Lower leg skin (tissue), 4 donors: ENCODE measurements around the gene AMIGO1. TPM values are rescaled to one million over a fixed set of nuclear protein-coding genes. Genes with fewer than 3 reads are reported as not detected.

Experiments
- DNase-seq, 2 donors: peaks; one replicate each; pipeline ENCODE4 v3.0.0-alpha.2; 2019; ENCODE audit warnings: low spot score in 2 of 2
- H3K4me3 ChIP-seq: fragments of 200-600 bp; sonication (generic); 2 replicates; pipeline ENCODE4 v1.5.1; 2017; ENCODE audit warnings: mild to moderate bottlenecking, low read depth; ENCODE audit not compliant: poor library complexity, severe bottlenecking
- POLR2A ChIP-seq, 2 donors: fragments of 450-650 bp; IDR thresholded peaks; one replicate each; pipeline ENCODE4 v1.6.1; 2016 to 2017; ENCODE audit warnings: antibody characterized with exemption in 2 of 2, mild to moderate bottlenecking in 1 of 2, moderate library complexity in 1 of 2
- WGBS, 2 donors: methylation state at CpG; one replicate each; pipeline ENCODE4 v1.1.5; 2018; 5-methylcytosine and 5-hydroxymethylcytosine counted together
- intact Hi-C: fragments of 100-400 bp; cut with DNase I; formaldehyde crosslinking; loops from one replicate; pipeline ENCODE4 v1.15.0; 2023; ENCODE audit warnings: low total_unique reads
- total RNA-seq, 4 donors: library from RNA; depleted of rRNA; stranded (reverse); fragments of >200 nt; gene quantifications; one replicate each; pipeline ENCODE4 v1.1.0, GENCODE V29; 2016
- TF ChIP-seq, protein P1 (sequence below), 3 donors: fragments of 450-650 bp; IDR thresholded peaks; one replicate each; pipeline ENCODE4 v1.5.1; 2016; ENCODE audit warnings: antibody characterized with exemption in 3 of 3, mild to moderate bottlenecking in 3 of 3, moderate library complexity in 2 of 3

AMIGO1 gene
- total RNA-seq, 4 donors from 2014 or later = 3.9 to 7.9 (median 5.4) TPM

DNA sequence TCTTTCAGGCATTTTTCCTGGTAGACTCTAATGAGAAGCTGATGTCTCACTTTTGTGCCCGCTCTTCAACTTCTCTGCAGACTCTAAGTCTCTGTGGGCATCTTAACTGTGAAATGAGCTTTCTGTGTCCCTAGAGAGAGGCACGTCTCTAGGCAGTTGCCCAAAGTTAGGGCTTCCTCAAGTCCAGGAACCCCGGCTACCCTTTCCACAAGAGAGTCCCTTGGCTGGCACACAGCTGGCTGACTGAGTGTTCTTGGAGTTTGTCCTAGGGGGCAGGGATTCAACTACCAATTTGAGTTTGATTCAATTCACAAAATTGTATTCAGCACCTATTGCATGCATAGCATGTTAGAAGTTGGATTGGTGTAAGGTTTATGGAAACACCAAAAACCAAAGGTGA is 31.6 kb upstream of the AMIGO1 start:
- no peak for DNase-seq
- no peak overlapping the region for H3K4me3 ChIP-seq
- intact Hi-C loops = loop anchor here (10.0 kb wide), 2 partner anchors 84 to 444 kb away; partner anchors contain the start of gene AHCYL1
- 74 to 79% methylated on average over 3 of the region's 3 CpGs for WGBS, 2 donors
- TF ChIP-seq, protein P1, sequence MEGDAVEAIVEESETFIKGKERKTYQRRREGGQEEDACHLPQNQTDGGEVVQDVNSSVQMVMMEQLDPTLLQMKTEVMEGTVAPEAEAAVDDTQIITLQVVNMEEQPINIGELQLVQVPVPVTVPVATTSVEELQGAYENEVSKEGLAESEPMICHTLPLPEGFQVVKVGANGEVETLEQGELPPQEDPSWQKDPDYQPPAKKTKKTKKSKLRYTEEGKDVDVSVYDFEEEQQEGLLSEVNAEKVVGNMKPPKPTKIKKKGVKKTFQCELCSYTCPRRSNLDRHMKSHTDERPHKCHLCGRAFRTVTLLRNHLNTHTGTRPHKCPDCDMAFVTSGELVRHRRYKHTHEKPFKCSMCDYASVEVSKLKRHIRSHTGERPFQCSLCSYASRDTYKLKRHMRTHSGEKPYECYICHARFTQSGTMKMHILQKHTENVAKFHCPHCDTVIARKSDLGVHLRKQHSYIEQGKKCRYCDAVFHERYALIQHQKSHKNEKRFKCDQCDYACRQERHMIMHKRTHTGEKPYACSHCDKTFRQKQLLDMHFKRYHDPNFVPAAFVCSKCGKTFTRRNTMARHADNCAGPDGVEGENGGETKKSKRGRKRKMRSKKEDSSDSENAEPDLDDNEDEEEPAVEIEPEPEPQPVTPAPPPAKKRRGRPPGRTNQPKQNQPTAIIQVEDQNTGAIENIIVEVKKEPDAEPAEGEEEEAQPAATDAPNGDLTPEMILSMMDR (IDR thresholded peaks at IDR 0.05) = no peak
- TF ChIP-seq POLR2A (IDR thresholded peaks at IDR 0.05) = no peak

DNA sequence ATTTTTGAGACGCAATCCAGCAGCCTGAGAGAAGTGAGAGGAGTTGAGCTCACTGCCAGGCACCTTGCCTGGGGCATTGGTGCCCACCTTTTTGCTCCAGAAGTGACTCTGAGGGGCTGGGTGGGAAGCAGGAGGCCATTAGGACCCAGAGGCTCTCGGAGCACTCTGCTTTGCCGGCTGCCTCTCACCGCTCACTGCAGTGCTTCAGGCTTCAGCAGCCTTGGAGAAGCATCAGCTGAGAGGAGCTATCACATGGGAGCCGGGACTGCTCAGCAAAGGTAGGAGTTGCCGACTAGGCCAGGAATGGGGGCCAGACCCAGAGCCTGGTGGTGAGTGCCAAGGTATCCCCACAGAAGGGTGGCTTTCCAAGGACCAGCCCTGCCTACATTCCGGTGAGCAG is 30.1 kb upstream of the AMIGO1 start, which contains the start of gene GPR61:
GPR61 (plus strand) TSS at position 197 of the 400 bp plus-strand sequence. CDS start 3,151 bp downstream, outside the sequence.
- no peak within 1 kb of the TSS for H3K4me3 ChIP-seq
- intact Hi-C loops = loop anchor here (10.0 kb wide), 2 partner anchors 85 to 445 kb away; partner anchors contain the start of gene AHCYL1
- no peak for TF ChIP-seq POLR2A (IDR thresholded peaks at IDR 0.05)
- TF ChIP-seq, protein P1 (IDR thresholded peaks at IDR 0.05) = no peak
- 52 to 71% methylated on average over 5 to 7 of the region's 7 CpGs for WGBS, 2 donors
- DNase-seq = no peak

DNA sequence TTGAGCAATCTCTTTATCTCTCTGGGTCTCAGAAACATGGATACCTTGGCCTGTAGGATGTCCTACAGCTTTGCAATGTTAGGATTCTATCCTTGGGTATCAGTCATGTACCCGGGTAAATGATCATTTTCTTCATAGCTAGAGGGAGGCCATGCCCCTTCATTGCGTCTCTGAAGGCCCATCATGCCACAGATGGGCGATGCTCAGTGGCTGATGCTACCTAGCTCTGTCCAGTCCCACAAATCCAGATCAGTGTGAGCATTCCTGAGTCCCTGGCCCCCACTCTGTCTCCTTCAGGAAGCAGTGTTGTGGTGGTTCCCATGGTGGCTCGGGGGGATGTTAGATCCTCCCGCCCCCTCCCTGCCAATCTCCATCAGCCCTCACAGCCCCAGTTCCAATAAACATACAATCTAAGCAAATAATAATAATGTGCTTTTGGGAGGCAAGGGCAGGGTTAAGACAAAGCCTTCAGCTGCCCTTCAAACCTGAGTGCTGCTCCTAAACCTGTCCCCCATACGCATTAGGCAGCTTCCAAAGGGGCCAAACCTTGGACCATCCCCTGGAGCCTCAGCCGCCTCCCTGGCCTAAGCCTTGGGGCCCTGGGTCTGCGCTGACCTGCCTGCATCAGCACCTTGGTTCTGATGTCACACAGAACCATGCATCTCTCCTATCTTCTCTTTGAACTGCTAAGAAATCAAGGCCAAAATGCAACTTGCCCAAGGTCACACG is 29.5 kb upstream of the AMIGO1 start:
- DNase-seq = no peak
- no peak for TF ChIP-seq POLR2A (IDR thresholded peaks at IDR 0.05)
- TF ChIP-seq, protein P1 (IDR thresholded peaks at IDR 0.05) = no peak
- no peak overlapping the region for H3K4me3 ChIP-seq
- intact Hi-C loops = no loop called here
- WGBS, 2 donors = 89 to 93% methylated on average over 9 of the region's 9 CpGs

DNA sequence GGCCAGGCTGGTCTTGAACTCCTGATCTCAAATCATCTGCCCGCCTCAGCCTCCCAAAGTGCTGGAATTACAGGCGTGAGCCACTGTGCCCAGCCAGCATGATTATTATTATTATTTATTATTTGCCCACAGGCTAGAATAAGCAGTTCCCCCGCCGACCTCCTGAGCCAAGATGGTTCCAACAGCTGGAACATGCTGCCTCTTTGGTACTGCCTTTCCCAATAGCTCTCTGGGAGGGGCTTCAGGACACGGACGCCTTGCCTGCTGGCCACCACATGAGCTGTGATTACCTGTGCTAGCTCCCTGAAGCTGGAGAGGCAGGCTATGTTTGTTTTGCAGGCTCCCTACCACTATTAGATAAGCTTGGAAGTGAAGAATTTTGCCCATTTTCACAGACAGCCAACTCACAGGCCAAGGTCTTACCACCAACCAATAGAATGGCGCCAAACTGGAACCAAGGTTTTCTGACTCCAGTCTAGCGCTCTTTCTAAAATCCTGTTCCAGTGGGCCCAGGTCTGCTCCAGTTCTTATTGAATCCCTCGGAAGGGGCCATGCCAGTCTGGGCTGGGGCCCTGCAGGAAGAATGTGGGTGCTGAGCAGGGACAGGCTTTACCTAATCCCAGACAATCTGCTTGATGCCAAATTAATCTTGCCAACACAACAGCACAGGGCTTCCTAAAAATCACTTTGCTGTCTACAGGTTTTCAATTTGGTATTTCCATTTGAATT is 28.1 kb upstream of the AMIGO1 start:
- WGBS, 2 donors = 81 to 84% methylated on average over 9 of the region's 9 CpGs
- DNase-seq = no peak
- intact Hi-C loops = no loop called here
- H3K4me3 ChIP-seq = no peak overlapping the region
- TF ChIP-seq POLR2A (IDR thresholded peaks at IDR 0.05) = no peak
- TF ChIP-seq, protein P1 (IDR thresholded peaks at IDR 0.05) = no peak

DNA sequence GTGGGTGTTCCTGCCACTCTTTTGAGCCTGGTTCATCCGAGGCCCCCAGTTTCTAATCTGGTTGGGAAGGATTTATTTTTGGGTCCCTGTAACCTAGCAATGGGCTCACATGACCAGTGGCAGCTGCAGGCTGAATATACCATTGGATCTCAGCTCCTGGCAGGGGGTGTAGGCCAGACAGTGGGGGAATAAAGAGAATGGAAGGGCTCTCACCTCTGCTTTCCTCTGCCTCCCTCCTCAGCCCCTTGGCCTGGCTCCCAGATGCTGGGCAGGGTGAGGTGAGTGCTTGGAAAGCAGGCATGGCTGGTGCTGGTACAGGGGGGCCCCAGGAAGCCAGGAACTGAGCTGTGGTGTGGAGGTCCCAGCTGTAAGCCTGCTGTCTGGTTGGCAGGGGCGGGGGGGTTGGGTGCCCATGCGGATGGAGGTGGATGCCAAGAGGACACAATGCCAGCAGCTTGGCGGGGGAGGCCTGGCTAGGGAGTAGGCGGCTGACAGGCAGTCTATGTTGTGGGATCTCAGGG is 26.5 kb upstream of the AMIGO1 start:
- no peak for TF ChIP-seq POLR2A (IDR thresholded peaks at IDR 0.05)
- TF ChIP-seq, protein P1 (IDR thresholded peaks at IDR 0.05) = no peak
- no peak for DNase-seq
- H3K4me3 ChIP-seq = no peak overlapping the region
- WGBS, 2 donors = 60 to 65% methylated on average over 4 of the region's 5 CpGs
- intact Hi-C loops = no loop called here
